ENCODE measurements around the gene SNX21. TPM values are rescaled to one million over a fixed set of nuclear protein-coding genes. Genes with fewer than 3 reads are reported as not detected.
A peak's percentile ranks its signal among the peaks of the same experiment; 100 is the strongest.

SNX21 gene
- total RNA-seq, 1 donor from 2014 or later = 25.6 TPM

- Mint-ChIP-seq H3K27ac (ENCODE audit: unreplicated experiment) (peak within 1 kb of the TSS; percentile 93), H3K27me3 (ENCODE audit: unreplicated experiment) (no peaks in the 10 kb centered on the region), H3K4me3 (ENCODE audit: unreplicated experiment) (peak within 1 kb of the TSS; percentile 92), H3K9me3 (ENCODE audit: unreplicated experiment) (no peaks in the 10 kb centered on the region), H3K4me1 (ENCODE audit: unreplicated experiment) (peaks cover 45% of the 10 kb centered on the region), H3K36me3 (ENCODE audit: unreplicated experiment) (peaks cover 2% of the 10 kb centered on the region)
- TF ChIP-seq, protein P1, sequence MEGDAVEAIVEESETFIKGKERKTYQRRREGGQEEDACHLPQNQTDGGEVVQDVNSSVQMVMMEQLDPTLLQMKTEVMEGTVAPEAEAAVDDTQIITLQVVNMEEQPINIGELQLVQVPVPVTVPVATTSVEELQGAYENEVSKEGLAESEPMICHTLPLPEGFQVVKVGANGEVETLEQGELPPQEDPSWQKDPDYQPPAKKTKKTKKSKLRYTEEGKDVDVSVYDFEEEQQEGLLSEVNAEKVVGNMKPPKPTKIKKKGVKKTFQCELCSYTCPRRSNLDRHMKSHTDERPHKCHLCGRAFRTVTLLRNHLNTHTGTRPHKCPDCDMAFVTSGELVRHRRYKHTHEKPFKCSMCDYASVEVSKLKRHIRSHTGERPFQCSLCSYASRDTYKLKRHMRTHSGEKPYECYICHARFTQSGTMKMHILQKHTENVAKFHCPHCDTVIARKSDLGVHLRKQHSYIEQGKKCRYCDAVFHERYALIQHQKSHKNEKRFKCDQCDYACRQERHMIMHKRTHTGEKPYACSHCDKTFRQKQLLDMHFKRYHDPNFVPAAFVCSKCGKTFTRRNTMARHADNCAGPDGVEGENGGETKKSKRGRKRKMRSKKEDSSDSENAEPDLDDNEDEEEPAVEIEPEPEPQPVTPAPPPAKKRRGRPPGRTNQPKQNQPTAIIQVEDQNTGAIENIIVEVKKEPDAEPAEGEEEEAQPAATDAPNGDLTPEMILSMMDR (IDR thresholded peaks at IDR 0.05) = no peak
- peak; percentile 98 for DNase-seq (ENCODE audit: extremely low spot score, unreplicated experiment)
Observed at GRCh38 chr20:45857114-45857881, 23.7 kb downstream of the SNX21 start, which contains the start of the genes ACOT8 and ZSWIM3. Gene ACOT8 (minus strand): TSS chr20:45857392. CDS start chr20:45857315, 77 bp downstream. Gene ZSWIM3 (plus strand): TSS chr20:45857614. CDS start chr20:45857826, 212 bp downstream.

DNA sequence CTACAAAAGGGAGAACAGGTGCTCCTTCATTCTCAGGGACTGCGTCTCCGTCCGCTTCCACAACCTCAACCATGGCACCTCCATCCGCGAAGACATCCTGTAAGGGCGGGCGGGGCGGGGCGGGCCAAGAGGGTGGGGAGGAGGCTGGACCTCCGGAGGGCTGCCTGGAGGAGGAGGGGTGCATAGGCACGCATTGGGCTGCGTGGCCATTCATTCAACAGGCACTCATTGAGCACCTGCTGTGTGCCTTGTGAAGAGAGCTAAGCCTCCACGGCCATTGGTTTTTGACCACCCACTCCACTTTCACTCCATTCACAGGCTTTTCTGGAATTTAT is 24.2 kb downstream of the SNX21 start:
- TF ChIP-seq, protein P1 (IDR thresholded peaks at IDR 0.05) = no peak
- Mint-ChIP-seq H3K27me3 (ENCODE audit: unreplicated experiment) (no peaks in the 10 kb centered on the region), H3K36me3 (ENCODE audit: unreplicated experiment) (peaks cover 2% of the 10 kb centered on the region), H3K4me3 (ENCODE audit: unreplicated experiment) (peak overlapping the region; percentile 92), H3K27ac (ENCODE audit: unreplicated experiment) (peak overlapping the region; percentile 93), H3K4me1 (ENCODE audit: unreplicated experiment) (peaks cover 45% of the 10 kb centered on the region), H3K9me3 (ENCODE audit: unreplicated experiment) (no peaks in the 10 kb centered on the region)
- no peak for DNase-seq (ENCODE audit: extremely low spot score, unreplicated experiment)

DNA sequence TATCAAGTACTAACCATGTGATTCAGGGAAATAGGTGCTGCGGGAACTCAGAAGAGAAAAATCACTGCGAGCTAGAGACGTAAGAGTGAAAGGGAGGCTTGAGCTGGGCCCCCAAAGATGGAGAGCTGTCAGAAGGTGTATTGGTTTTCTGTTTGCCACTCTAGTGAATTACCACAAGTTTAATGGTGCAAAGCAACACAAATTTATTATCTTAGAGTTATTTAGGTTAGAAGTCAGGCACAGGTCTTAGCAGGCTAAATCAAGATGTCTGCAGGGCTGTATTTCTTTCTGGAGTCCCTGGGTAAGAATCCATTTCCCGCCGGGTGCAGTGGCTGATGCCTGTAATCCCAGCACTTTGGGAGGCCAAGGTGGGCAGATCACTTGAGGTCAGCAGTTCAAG is 26.3 kb downstream of the SNX21 start:
- Mint-ChIP-seq H3K36me3 (ENCODE audit: unreplicated experiment) (peaks cover 2% of the 10 kb centered on the region), H3K9me3 (ENCODE audit: unreplicated experiment) (no peaks in the 10 kb centered on the region)

GRCh38 chr20:45860560-45861220 is 27.1 kb downstream of the SNX21 start:
- Mint-ChIP-seq H3K27ac (ENCODE audit: unreplicated experiment) (no peak overlapping the region), H3K36me3 (ENCODE audit: unreplicated experiment) (peaks cover 2% of the 10 kb centered on the region), H3K4me1 (ENCODE audit: unreplicated experiment) (peaks cover 39% of the 10 kb centered on the region), H3K4me3 (ENCODE audit: unreplicated experiment) (no peak overlapping the region), H3K9me3 (ENCODE audit: unreplicated experiment) (no peaks in the 10 kb centered on the region), H3K27me3 (ENCODE audit: unreplicated experiment) (no peaks in the 10 kb centered on the region)
- DNase-seq (ENCODE audit: extremely low spot score, unreplicated experiment) = no peak
- TF ChIP-seq, protein P1 (IDR thresholded peaks at IDR 0.05) = no peak

More for the DNA sequence above, 26.3 kb downstream of the SNX21 start:
- DNase-seq (ENCODE audit: extremely low spot score, unreplicated experiment) = no peak
- H3K27ac Mint-ChIP-seq (ENCODE audit: unreplicated experiment) = no peak overlapping the region
- no peak overlapping the region for H3K4me3 Mint-ChIP-seq (ENCODE audit: unreplicated experiment)
- peaks cover 42% of the 10 kb centered on the region for H3K4me1 Mint-ChIP-seq (ENCODE audit: unreplicated experiment)
- H3K27me3 Mint-ChIP-seq (ENCODE audit: unreplicated experiment) = no peaks in the 10 kb centered on the region
- TF ChIP-seq, protein P1 (IDR thresholded peaks at IDR 0.05) = no peak

Data from osteocyte (in vitro differentiated cells).